NCI-H446 treated with DMSO at 0.1 percent for 48 hours (cell line): ENCODE results near the gene CHCHD5.
"Not testable (repeated sequence)": the region's sequence is repeated elsewhere in the genome, so short reads cannot be mapped to it uniquely, and the experiment has no call there.

Source experiments
- DNase-seq: peaks from one replicate; lab custom pipeline; 2025; lab: John Stamatoyannopoulos, UW

The CHCHD5 gene

GRCh38 chr2:112584134-112584890 lies at the start of gene CHCHD5:
Gene CHCHD5 (plus strand): TSS chr2:112584609. CDS start chr2:112584648, 39 bp downstream.
- peak; percentile 92 for DNase-seq

GRCh38 chr2:112534826-112535225 lies 49.6 kb upstream of the CHCHD5 start:
- no peak for DNase-seq

- DNase-seq = not testable (repeated sequence)
Measured at GRCh38 chr2:112536665-112537064, 47.7 kb upstream of the CHCHD5 start.

GRCh38 chr2:112539306-112539705 lies 45.1 kb upstream of the CHCHD5 start:
- no peak for DNase-seq

GRCh38 chr2:112540906-112541305 lies 43.5 kb upstream of the CHCHD5 start:
- no peak for DNase-seq

- DNase-seq = peak; percentile 67
Measured at GRCh38 chr2:112541315-112542122, 42.9 kb upstream of the CHCHD5 start.

GRCh38 chr2:112542123-112542983 lies 42.1 kb upstream of the CHCHD5 start, which contains the start of gene POLR1B:
Gene POLR1B (plus strand): TSS chr2:112542465. CDS start chr2:112542495, 30 bp downstream.
- peak; percentile 62 for DNase-seq

GRCh38 chr2:112542984-112543661 lies 41.3 kb upstream of the CHCHD5 start:
- DNase-seq = no peak

- no peak for DNase-seq
Measured at GRCh38 chr2:112547333-112547732, 37.1 kb upstream of the CHCHD5 start.

- DNase-seq = no peak
Measured at GRCh38 chr2:112548980-112549379, 35.4 kb upstream of the CHCHD5 start.

GRCh38 chr2:112566104-112566503 lies 18.3 kb upstream of the CHCHD5 start:
- DNase-seq = no peak

- not testable (repeated sequence) for DNase-seq
Measured at GRCh38 chr2:112566508-112566907, 17.9 kb upstream of the CHCHD5 start.

GRCh38 chr2:112572005-112572404 lies 12.4 kb upstream of the CHCHD5 start:
- no peak for DNase-seq

GRCh38 chr2:112577756-112578155 lies 6.7 kb upstream of the CHCHD5 start:
- DNase-seq = no peak

- DNase-seq = peak; percentile 79
Measured at GRCh38 chr2:112579241-112579640, 5.2 kb upstream of the CHCHD5 start.

- no peak for DNase-seq
Measured at GRCh38 chr2:112580084-112580483, 4.3 kb upstream of the CHCHD5 start.

- peak; percentile 49 for DNase-seq
Measured at GRCh38 chr2:112582314-112582746, 2.1 kb upstream of the CHCHD5 start.

GRCh38 chr2:112583497-112584133 lies 794 bp upstream of the CHCHD5 start:
- no peak for DNase-seq

GRCh38 chr2:112584891-112585250 lies 462 bp downstream of the CHCHD5 start:
- DNase-seq = no peak

- DNase-seq = no peak
Measured at GRCh38 chr2:112585400-112585799, 991 bp downstream of the CHCHD5 start.

GRCh38 chr2:112585873-112586464 lies 1.6 kb downstream of the CHCHD5 start:
- DNase-seq = no peak
